NCI-H82 treated with DMSO at 0.1 percent for 48 hours (cell line): ENCODE results near the gene GID8.
"Not testable (repeated sequence)": the region's sequence is repeated elsewhere in the genome, so short reads cannot be mapped to it uniquely, and the experiment has no call there.

Experiments
- DNase-seq: peaks from one replicate; lab custom pipeline; 2025; ENCODE audit not compliant: unreplicated experiment; lab: John Stamatoyannopoulos, UW

Gene GID8

DNA sequence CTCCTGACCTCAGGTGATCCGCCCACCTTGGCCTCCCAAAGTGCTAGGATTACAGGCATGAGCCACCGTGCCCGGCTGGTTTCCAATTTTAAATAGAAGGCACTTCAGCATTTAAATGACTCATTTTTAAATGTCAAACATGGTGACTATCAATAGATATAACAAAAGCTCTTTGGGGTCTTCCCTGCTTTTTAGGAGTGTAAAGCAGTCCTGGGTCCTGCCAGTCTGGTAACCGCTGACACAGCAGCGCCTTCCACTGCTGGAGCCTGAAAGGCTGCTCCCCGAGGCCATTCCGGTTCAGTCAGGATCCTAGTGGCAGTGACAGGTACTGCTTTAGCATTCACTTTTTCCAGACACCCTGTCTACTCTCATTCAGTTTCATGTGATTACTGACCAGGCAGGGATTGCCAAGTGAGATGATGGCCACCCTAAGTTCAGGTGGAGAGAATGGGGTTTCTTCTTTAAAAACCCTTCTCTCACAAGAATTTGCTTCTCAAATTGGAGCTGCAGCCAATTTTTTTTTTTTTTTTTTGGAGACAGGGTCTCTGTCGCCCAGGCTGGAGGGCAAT, 16.7 kb upstream of the GID8 start:
- DNase-seq: no peak

GRCh38 chr20:62922451-62922921, 15.5 kb upstream of the GID8 start:
- DNase-seq: no peak

GRCh38 chr20:62923059-62923668, 14.8 kb upstream of the GID8 start:
- not testable (repeated sequence) for DNase-seq

DNA sequence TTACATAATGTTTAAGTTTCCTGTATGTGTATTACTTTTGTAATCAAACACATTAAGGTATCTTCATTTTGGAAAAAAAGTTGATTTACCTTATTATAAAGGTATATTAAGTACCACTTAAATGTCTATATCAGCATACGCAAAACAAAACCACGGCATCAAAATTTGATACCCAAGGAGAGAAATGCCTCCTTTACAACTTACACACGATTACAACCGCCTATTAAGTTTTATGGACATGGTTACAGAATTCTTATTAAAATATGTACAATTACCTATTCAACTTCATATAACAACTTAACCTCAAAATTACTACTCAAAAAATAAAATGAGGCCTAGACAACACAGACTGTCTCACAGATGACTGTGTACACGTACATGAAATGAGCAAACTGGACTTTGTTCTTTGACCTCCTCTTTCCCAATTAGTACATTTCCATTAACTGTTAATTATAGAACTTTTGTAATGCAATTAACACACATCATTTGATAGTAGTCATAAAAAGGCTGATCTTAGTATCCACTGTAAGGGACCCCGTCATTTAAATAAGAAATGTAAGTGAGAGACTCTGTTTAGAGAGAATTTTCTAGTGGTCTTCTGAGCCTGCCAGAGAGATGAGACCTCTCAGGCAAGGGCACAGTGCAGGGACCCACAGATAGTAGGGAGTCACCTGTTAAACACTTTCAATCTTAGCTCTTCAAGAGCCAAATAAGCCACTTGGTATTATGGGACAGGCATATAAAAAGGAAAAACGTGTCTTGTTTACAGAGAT, 14.1 kb upstream of the GID8 start:
- DNase-seq: no peak

- no peak for DNase-seq
Observed at GRCh38 chr20:62924442-62925075, 13.4 kb upstream of the GID8 start.

DNA sequence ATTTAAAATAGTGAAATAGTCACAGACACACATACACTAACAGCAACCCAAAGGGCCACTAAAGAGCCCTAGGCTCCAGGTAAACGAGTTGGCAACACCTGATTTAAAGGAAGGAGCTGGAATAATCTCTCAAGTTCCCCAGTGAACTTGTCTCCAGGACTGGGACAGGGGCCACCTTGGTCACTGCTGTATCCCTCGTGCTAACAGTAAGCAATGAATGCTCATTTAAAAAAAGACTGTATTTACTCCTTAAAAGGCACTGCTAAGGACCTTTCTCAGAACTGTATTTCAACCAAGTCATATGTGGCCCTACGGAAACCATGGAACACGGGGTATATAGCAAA, 12.9 kb upstream of the GID8 start:
- DNase-seq: no peak

- no peak for DNase-seq
Observed at GRCh38 chr20:62925420-62926228, 12.3 kb upstream of the GID8 start.

DNA sequence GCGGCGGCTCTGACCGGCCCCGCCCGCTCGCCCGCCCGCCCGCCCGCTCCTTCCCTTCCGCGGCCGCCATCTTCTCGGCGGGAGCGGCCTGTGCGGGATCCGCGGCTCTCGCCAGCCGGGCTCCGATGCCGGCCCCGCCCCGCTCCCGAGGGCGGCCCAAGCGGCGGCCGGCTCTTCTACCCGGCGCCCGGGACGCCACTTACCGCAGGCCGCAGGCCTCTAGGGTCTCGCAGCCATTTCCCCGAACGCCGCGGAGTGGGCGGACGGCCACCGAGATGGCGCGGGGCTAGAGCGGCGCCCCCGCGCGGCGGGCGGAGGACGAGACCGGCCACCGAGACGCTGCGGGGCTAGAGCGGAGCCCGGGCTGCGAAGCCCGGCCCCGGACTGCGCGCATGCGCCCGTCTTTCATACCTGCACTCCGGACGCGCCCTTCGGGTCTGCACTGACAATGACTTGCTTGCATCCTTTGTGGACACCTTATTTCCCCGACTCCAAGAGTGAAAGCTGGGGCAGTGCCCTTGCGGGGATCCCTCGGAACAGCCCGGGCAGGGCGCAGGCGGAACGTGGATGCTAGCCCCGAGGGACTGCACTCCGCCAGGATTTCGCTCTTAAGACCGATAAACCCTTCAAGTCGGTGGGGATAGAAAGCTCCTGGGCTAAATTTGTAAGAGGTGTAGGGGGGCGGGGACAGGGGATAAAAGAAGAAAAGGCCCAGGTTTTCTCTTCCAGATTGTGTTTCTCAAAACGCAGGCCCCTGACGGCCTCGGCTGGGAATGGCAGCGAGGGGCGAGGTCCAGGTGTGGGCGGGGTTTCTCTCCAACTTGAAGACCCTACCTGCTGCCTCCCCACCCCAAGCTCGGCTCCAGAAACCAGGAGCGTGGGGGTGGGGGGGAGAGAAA, 11.5 kb upstream of the GID8 start, which contains the start of gene DIDO1:
DIDO1 (minus strand) TSS at position 277 of the 899 bp plus-strand sequence.
- peak; percentile 59 for DNase-seq

DNA sequence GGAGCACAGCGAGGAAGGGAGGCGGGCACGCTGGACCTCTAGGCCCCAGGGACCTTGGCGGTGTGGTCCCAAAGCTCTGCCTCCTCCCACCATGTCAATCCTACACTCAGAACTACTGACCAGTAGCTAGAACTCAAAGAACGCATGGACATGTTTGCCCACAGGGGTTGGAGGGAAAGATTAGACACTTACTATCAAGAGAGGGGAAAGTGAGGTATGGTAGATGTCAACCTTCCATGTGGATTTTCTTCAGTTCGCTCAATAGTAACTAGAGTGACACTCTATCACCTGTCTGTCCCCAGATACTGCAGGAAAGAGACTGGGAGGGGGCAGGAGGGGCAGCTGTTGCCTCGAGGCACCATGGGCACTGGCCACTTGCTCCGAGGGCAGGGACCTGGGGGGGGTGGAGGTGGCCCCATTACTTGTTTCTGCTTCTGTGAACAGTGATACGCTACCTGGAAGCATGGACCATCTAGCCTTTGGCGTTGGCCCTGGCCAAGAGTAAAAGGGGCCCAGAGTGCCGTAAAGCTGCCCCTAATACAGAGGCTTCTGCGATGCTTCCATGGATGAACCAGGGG, 10.7 kb upstream of the GID8 start:
- no peak for DNase-seq

DNA sequence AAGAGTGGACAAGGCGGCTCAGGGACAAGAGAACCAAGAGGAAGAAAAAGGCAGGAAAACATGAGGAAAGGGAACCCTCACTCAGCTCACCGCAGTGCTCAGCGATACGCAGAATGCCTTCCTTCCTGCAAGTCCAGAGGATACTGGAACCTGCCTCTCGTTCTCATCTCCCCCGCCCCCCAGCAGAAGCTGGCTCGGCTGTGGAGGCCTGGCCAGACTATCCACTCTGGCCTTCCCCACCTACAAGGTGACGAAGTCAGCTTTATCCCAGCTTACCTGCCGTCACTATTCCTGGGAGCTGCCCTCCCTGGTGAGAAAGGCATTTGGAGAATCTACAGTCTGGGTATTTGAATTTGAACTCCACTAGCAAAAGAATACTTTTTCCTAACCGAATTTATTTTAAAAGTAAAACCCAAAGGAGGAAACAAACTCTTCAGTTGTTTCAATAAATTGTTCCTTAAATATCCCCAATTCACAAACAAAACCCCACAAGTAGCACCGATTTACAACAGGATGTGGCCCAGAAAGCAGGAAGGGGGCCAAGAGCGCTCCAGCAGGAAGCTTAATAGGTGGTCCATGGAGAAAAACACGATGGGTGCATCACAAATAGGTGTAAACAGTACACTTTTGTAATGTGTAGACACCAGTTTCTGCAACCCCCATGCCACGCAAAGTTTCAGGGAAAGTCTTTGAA, 9.6 kb upstream of the GID8 start:
- no peak for DNase-seq

DNA sequence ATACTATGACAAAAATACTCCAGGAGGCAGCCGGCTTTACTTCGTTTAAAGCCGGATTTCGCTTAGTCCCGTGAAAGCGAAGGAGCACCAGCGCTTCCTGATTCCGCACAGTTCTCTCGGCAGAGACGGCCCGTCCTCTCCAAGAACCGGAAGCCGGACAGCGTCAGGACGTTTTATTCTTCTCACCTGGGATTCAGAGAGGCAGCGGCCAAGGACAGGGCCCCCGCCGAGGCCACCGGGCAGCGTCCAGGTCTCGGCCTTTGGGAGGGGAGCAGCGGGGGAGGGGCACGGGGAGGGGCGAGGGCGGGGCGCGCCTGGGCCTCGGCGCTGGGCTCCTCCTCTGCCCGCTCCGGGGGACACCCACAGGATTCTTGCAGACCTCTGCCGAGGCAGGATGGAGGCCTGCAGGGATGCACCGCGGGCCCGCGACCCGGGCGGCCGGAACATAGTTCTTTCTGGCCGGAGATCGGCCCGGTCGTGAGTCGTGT, 8.9 kb upstream of the GID8 start:
- no peak for DNase-seq

DNA sequence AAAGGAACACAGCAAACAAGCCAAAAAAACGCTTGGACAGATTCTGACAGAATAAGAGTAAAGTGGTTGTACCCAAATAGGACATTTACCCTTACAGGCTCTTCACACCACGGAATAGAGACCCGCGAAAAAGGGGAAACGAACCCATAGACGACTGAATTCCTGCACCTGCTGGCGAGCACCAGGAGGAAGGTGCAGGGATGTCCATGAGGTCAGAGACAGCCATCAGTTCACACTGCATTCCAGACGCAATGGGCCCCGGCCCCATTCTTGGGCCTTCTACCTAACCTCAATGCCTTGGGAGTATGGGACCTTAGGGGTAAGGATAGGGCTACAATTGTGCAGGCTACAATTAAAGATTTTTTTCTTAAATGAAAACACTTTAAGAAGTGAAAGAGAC, 6.5 kb upstream of the GID8 start:
- DNase-seq: no peak

DNA sequence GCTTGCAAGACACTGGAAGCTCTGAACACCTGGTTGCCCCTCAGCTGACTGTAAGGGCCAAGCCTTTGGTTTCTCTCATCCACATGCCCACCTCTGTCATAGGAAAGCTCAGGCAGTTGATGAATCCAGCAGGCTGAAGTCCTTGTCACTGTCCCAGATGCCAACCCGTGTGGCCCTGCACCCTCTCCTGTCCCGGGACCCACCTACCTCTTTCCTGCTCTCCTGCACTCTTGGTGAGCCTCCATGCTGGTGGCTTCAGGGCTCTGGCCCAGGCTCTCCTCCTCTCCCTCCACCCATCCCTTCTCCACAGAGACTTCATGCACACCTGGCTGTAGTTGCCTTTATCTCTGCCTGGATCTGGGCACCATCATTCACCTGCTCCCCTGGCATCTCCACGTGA, 4.0 kb upstream of the GID8 start:
- DNase-seq: no peak

- DNase-seq: no peak
Observed at GRCh38 chr20:62935204-62935967, 2.6 kb upstream of the GID8 start.

- no peak for DNase-seq
Observed at GRCh38 chr20:62935968-62936585, 1.9 kb upstream of the GID8 start.

GRCh38 chr20:62937268-62938104, 461 bp upstream of the GID8 start:
- DNase-seq: peak; percentile 79

DNA sequence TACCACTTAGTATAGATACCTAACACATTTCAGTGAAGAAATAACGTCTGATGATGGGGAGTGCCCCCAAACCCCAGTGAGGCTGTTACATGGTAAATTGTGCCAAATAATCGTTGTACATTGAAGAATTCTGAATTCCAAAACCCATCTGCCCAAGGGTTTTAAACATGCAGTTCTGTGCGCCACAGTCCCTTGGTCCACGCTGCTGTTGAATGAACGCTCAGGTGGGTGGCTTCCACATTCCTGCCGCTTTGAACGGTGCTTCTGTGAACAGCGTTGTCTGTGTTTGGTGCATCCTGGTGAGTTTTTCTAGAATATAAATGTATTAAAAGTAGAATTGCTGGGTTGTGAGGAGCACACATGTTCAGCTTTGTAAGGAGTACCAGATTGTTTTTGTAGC, 2.9 kb downstream of the GID8 start:
- no peak for DNase-seq
